CD4-positive, alpha-beta T cell (primary cell): ENCODE data around the gene VSTM2A. TPM values are rescaled to one million over a fixed set of nuclear protein-coding genes. Genes with fewer than 3 reads are reported as not detected.

ENCODE experiments used
- ATAC-seq: fragments of 200-7000 bp; cut with Tn5 transposase; one replicate; pipeline ENCODE4 v1.10.0; 2022; ENCODE audit warnings: mild to moderate bottlenecking; ENCODE audit not compliant: poor library complexity
- CTCF ChIA-PET: fragments of 350-600 bp; sonication (Branson Sonifier 250); formaldehyde crosslinking; loops from one replicate; lab custom pipeline; 2021; ENCODE audit warnings: antibody characterized with exemption, inconsistent platforms; lab: Charles Lee
- POLR2A ChIA-PET: fragments of 350-600 bp; sonication (Branson Sonifier 250); formaldehyde crosslinking; loops from one replicate; lab custom pipeline; 2021; ENCODE audit warnings: antibody characterized with exemption, inconsistent platforms; lab: Charles Lee
- DNase-seq, 14 experiments: peaks; one replicate each; pipeline ENCODE4 v3.0.0-alpha.2; 2013 to 2020; ENCODE audit warnings: mixed read lengths in 2 of 14
- H3K27ac ChIP-seq, 2 donors: one replicate each; pipeline versions ENCODE4 v1.5.1 to v1.7.0; 2013; ENCODE audit warnings: low read length in 2 of 2, low read depth in 1 of 2, mild to moderate bottlenecking in 1 of 2
- H3K27me3 ChIP-seq, 2 experiments: 1 replicate in 1 of 2; 2 replicates in 1 of 2; pipeline versions ENCODE4 v1.6.1 to v1.7.0; 2013; ENCODE audit warnings: low read length in 2 of 2, control low read depth in 1 of 2, mild to moderate bottlenecking in 1 of 2, moderate library complexity in 1 of 2; ENCODE audit not compliant: insufficient read depth in 2 of 2, control insufficient read depth in 1 of 2
- H3K36me3 ChIP-seq: one replicate; pipeline ENCODE4 v1.6.1; 2013; ENCODE audit warnings: low read length, control low read depth; ENCODE audit not compliant: insufficient read depth
- H3K4me1 ChIP-seq: one replicate; pipeline ENCODE4 v1.6.1; 2013; ENCODE audit warnings: low read length, control low read depth; ENCODE audit not compliant: insufficient read depth
- H3K4me3 ChIP-seq: one replicate; pipeline ENCODE4 v1.5.1; 2013; ENCODE audit warnings: mild to moderate bottlenecking, low read length, moderate library complexity
- H3K9me3 ChIP-seq, 2 experiments: 1 replicate in 1 of 2; 2 replicates in 1 of 2; pipeline versions ENCODE4 v1.6.1 to v1.7.0; 2013; ENCODE audit warnings: low read length in 2 of 2, mild to moderate bottlenecking in 2 of 2, control low read depth in 1 of 2, moderate library complexity in 1 of 2; ENCODE audit not compliant: control insufficient read depth in 1 of 2, insufficient read depth in 1 of 2
- H3K27ac Mint-ChIP-seq: one replicate; pipeline ENCODE4 v1.8.0; 2020; ENCODE audit warnings: mixed read lengths
- H3K27me3 Mint-ChIP-seq: one replicate; pipeline ENCODE4 v1.8.0; 2021; ENCODE audit warnings: mixed read lengths
- H3K36me3 Mint-ChIP-seq: one replicate; pipeline ENCODE4 v1.8.0; 2021; ENCODE audit warnings: low read depth, mixed read lengths
- H3K4me1 Mint-ChIP-seq: one replicate; pipeline ENCODE4 v1.8.0; 2021; ENCODE audit warnings: low read depth, mixed read lengths
- H3K4me3 Mint-ChIP-seq: one replicate; pipeline ENCODE4 v1.8.0; 2020; ENCODE audit warnings: mild to moderate bottlenecking, mixed read lengths
- H3K9me3 Mint-ChIP-seq: one replicate; pipeline ENCODE4 v1.8.0; 2020; ENCODE audit warnings: mixed read lengths
- intact Hi-C, 2 experiments: fragments of 100-400 bp; cut with DNase I in 1 of 2; cut with micrococcal nuclease in 1 of 2; formaldehyde crosslinking; loops; one replicate each; pipeline versions ENCODE4 v1.15.1 to v1.9.0; 2023 to 2025; cut with DNase I, micrococcal nuclease
- total RNA-seq, 174 experiments: library from RNA in 2 of 174; stranded (reverse) in 2 of 174; gene quantifications; one replicate each; pipeline ENCODE4 v1.2.3 and lab custom pipeline; 2021 to 2026
- TF ChIP-seq, protein P1 (sequence below): fragments of 200-600 bp; IDR thresholded peaks from one replicate; pipeline ENCODE4 v1.8.0; 2022; ENCODE audit warnings: antibody characterized with exemption, mild to moderate bottlenecking

VSTM2A gene
- total RNA-seq, 2 experiments from 2014 or later, result not detected

- ATAC-seq (no peak), DNase-seq (no peak)
- H3K27ac ChIP-seq, result no peak overlapping the region
- Mint-ChIP-seq H3K27ac (no peak overlapping the region), H3K4me3 (no peak overlapping the region), H3K9me3 (peaks cover 5% of the 10 kb centered on the region), H3K4me1 (no peaks in the 10 kb centered on the region), H3K36me3 (no peaks in the 10 kb centered on the region), H3K27me3 (no peaks in the 10 kb centered on the region)
- H3K9me3 ChIP-seq, result peaks cover 0 to 7% of the 10 kb centered on the region in 2 experiments
- no peak overlapping the region for H3K4me3 ChIP-seq
- H3K36me3 ChIP-seq, result no peaks in the 10 kb centered on the region
- CTCF ChIA-PET, result no interaction called here
- H3K4me1 ChIP-seq, result no peaks in the 10 kb centered on the region
- TF ChIP-seq, protein P1, sequence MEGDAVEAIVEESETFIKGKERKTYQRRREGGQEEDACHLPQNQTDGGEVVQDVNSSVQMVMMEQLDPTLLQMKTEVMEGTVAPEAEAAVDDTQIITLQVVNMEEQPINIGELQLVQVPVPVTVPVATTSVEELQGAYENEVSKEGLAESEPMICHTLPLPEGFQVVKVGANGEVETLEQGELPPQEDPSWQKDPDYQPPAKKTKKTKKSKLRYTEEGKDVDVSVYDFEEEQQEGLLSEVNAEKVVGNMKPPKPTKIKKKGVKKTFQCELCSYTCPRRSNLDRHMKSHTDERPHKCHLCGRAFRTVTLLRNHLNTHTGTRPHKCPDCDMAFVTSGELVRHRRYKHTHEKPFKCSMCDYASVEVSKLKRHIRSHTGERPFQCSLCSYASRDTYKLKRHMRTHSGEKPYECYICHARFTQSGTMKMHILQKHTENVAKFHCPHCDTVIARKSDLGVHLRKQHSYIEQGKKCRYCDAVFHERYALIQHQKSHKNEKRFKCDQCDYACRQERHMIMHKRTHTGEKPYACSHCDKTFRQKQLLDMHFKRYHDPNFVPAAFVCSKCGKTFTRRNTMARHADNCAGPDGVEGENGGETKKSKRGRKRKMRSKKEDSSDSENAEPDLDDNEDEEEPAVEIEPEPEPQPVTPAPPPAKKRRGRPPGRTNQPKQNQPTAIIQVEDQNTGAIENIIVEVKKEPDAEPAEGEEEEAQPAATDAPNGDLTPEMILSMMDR, result no peak
- intact Hi-C loops, result no loop called here
- no peaks in the 10 kb centered on the region for H3K27me3 ChIP-seq
- POLR2A ChIA-PET, result no interaction called here
Observed at GRCh38 chr7:54559401-54559800, 17.2 kb downstream of the VSTM2A start.

DNA sequence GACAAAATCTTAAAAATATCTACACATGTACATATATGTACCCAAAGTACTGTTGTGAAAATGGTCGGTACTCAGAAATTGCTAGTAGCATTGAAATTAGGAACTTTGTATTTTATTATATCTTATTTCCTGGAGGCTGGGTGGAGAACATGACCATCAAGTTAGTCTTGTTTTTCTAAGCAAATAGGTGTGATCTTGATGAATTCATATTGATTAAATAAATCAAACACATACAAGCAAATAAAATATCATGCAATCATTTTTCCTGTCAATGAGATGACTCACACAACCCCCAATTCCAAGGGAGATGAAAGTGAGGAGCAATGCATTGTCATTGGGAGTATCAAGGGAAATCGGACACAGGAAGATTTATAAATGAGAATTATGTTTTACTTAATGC is 18.0 kb downstream of the VSTM2A start:
- no peaks in the 10 kb centered on the region for H3K4me1 Mint-ChIP-seq

GRCh38 chr7:54560723-54561122 is 18.5 kb downstream of the VSTM2A start:
- Mint-ChIP-seq H3K27me3 (no peaks in the 10 kb centered on the region), H3K27ac (no peak overlapping the region), H3K9me3 (peaks cover 7% of the 10 kb centered on the region), H3K4me1 (no peaks in the 10 kb centered on the region), H3K4me3 (no peak overlapping the region), H3K36me3 (no peaks in the 10 kb centered on the region)
- Histone ChIP-seq H3K4me3 (no peak overlapping the region), H3K27me3 (no peaks in the 10 kb centered on the region), H3K4me1 (no peaks in the 10 kb centered on the region), H3K27ac (no peak overlapping the region), H3K9me3 (peaks cover 0 to 9% of the 10 kb centered on the region in 2 experiments), H3K36me3 (no peaks in the 10 kb centered on the region)
- TF ChIP-seq, protein P1, result no peak
- CTCF ChIA-PET, result no interaction called here
- POLR2A ChIA-PET, result no interaction called here
- ATAC-seq (no peak), DNase-seq (no peak)
- intact Hi-C loops, result no loop called here

More for the DNA sequence above, 18.0 kb downstream of the VSTM2A start:
- Histone ChIP-seq H3K9me3 (peaks cover 0 to 5% of the 10 kb centered on the region in 2 experiments), H3K36me3 (no peaks in the 10 kb centered on the region), H3K4me3 (no peak overlapping the region), H3K27ac (no peak overlapping the region), H3K4me1 (no peaks in the 10 kb centered on the region), H3K27me3 (no peaks in the 10 kb centered on the region)
- Mint-ChIP-seq H3K4me3 (no peak overlapping the region), H3K9me3 (peaks cover 7% of the 10 kb centered on the region), H3K36me3 (no peaks in the 10 kb centered on the region), H3K27ac (no peak overlapping the region), H3K27me3 (no peaks in the 10 kb centered on the region)
- ChIA-PET CTCF (no interaction called here), POLR2A (no interaction called here)
- intact Hi-C loops, result no loop called here
- no peak for DNase-seq
- no peak for ATAC-seq
- TF ChIP-seq, protein P1, result no peak
